PC-9 (cell line): Measurements from ENCODE around the gene RAP1GAP2.

Experiments used
- EZH2 ChIP-seq: fragments of 200-600 bp; sonication (generic); IDR thresholded peaks from 2 replicates; pipeline ENCODE4 v1.8.0; 2017; ENCODE audit warnings: antibody characterized with exemption, low read depth
- TF ChIP-seq, protein P1 (sequence below): fragments of 200-600 bp; sonication (generic); conservative IDR thresholded peaks from 2 replicates; pipeline ENCODE4 v1.6.1; 2017; ENCODE audit warnings: mixed run types, antibody characterized with exemption, mild to moderate bottlenecking, moderate library complexity

DNA sequence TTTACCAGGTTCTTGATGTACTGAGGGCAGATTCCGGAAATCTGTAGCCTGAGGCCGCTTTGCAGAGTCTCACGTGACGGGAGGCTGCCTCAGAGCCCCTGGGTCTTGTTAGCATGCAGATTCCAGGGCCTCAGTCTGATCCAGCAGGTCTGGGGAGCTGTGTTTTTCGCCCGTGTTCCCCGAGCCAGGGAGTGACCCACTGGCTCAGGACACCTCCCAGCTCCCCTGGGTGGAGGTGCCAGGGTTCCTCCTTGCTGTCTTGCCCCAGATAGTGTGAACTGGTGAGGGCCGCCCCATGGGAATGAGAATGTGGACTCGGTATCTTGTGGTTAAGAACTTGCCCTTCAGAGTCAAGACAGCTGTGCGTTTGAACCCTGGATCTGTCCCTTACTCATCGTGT is 168.6 kb downstream of the RAP1GAP2 start:
- TF ChIP-seq, protein P1, sequence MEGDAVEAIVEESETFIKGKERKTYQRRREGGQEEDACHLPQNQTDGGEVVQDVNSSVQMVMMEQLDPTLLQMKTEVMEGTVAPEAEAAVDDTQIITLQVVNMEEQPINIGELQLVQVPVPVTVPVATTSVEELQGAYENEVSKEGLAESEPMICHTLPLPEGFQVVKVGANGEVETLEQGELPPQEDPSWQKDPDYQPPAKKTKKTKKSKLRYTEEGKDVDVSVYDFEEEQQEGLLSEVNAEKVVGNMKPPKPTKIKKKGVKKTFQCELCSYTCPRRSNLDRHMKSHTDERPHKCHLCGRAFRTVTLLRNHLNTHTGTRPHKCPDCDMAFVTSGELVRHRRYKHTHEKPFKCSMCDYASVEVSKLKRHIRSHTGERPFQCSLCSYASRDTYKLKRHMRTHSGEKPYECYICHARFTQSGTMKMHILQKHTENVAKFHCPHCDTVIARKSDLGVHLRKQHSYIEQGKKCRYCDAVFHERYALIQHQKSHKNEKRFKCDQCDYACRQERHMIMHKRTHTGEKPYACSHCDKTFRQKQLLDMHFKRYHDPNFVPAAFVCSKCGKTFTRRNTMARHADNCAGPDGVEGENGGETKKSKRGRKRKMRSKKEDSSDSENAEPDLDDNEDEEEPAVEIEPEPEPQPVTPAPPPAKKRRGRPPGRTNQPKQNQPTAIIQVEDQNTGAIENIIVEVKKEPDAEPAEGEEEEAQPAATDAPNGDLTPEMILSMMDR: no peak
- no peak for TF ChIP-seq EZH2
